Cardiac fibroblast (primary cell): ENCODE data around the gene TNFAIP2.

Experiments used
- DNase-seq, 2 donors: peaks; one replicate each; pipeline versions ENCODE4 v3.0.0 to v3.0.0-alpha.2; 2010; ENCODE audit warnings: low read depth in 2 of 2
- H3K4me3 ChIP-seq, 2 donors: replicated peaks in 1 of 2; 1 replicate in 1 of 2; 2 replicates in 1 of 2; pipeline ENCODE4 v1.5.1; 2011; ENCODE audit warnings: low read depth in 2 of 2, low read length in 2 of 2, mild to moderate bottlenecking in 2 of 2, moderate library complexity in 1 of 2
- CTCF ChIP-seq: IDR thresholded peaks from one replicate; pipeline ENCODE4 v1.5.1; 2011; ENCODE audit warnings: low read depth, mild to moderate bottlenecking, low read length, inconsistent platforms

Gene TNFAIP2

GRCh38 chr14:103100281-103101121 is 22.8 kb upstream of the TNFAIP2 start:
- DNase-seq, result no peak
- no peak for TF ChIP-seq CTCF
- H3K4me3 ChIP-seq, result no peak overlapping the region

- no peak for DNase-seq
- no peak overlapping the region for H3K4me3 ChIP-seq
- no peak for TF ChIP-seq CTCF
These were observed 21.9 kb upstream of the TNFAIP2 start for GRCh38 chr14:103101257-103101962.

- TF ChIP-seq CTCF, result no peak
- DNase-seq, result no peak
- H3K4me3 ChIP-seq, result no peak overlapping the region
These were observed 21.1 kb upstream of the TNFAIP2 start for GRCh38 chr14:103101963-103102688.

GRCh38 chr14:103102689-103103260 is 20.5 kb upstream of the TNFAIP2 start:
- no peak for TF ChIP-seq CTCF
- no peak for DNase-seq
- no peak overlapping the region for H3K4me3 ChIP-seq

- peak overlapping the region in 1 of 2 donors; percentile 5 for H3K4me3 ChIP-seq
- TF ChIP-seq CTCF, result peak; percentile 30
- peak; percentile 50 to 79 for DNase-seq
These were observed 19.5 kb upstream of the TNFAIP2 start for GRCh38 chr14:103103461-103104388.

- no peak overlapping the region for H3K4me3 ChIP-seq
- DNase-seq, result no peak
- TF ChIP-seq CTCF, result no peak
These were observed 18.9 kb upstream of the TNFAIP2 start for GRCh38 chr14:103104389-103104653.
